ENCODE results near the gene GNGT2.

The GNGT2 gene

DNA sequence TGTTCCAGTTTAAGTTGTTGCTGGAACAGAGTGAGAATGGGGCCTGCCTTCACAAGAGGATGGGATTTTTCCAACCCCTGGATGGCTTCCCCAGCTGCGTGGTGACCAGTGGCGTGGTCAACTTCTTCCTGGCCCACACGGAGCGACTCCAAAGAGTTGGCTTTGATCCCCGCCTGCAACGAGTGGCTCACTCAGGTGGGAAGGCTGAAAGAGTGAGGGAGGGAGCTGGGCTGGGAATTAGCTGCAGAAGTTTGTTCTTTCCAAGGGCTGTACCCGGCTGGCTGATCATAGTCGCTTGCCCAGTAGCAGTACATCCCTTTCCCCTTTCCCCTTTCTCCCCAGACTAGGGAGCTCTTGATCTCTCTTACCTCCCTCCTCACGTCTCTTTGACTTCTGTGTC, 41.7 kb downstream of the GNGT2 start:
- no peak for DNase-seq (ENCODE audit: low read depth)

- no peak for DNase-seq (ENCODE audit: low read depth)
These were observed 45.2 kb downstream of the GNGT2 start for GRCh38 chr17:49165143-49165542.

GRCh38 chr17:49162866-49163265, 47.5 kb downstream of the GNGT2 start:
- no peak for DNase-seq (ENCODE audit: low read depth)

DNA sequence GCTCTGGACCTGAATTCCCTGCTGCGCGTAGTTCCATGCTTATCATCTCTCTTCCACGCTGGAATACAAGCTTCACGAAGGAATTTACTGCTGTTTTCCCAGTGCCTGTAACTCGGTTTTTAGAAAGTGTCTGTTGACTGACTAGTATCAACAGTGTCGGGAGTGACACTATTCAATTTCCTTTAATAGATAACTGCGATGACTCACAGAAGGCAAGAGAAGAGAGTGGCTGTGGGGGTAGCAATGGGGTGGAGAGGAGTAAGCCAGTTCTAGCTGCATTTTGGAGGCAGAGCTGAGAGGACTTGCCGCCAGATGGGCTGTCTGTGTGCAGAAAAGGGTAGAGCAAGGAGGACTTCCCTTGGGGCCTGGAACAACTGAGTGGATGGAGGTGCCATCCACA, 52.6 kb downstream of the GNGT2 start:
- no peak for DNase-seq (ENCODE audit: low read depth)

GRCh38 chr17:49156256-49156655, 54.1 kb downstream of the GNGT2 start:
- DNase-seq (ENCODE audit: low read depth) = no peak
